Stimulated activated CD8-positive, alpha-beta memory T cell treated with anti-CD3 and anti-CD28 coated beads, Interleukin-12 subunit alpha, Interleukin-12 subunit beta, amount 100 ng/mL, for 4 hours (primary cell): ENCODE data around the gene MSRB3.

Source experiments
- DNase-seq: peaks from one replicate; pipeline ENCODE4 v3.0.0-alpha.2; 2020; ENCODE audit warnings: low read depth

The MSRB3 gene

GRCh38 chr12:65499167-65499566 is 220.7 kb downstream of the MSRB3 start:
- no peak for DNase-seq

GRCh38 chr12:65500091-65500900 is 221.8 kb downstream of the MSRB3 start:
- no peak for DNase-seq

- DNase-seq, result no peak
Observed at GRCh38 chr12:65501093-65501621, 222.7 kb downstream of the MSRB3 start.

GRCh38 chr12:65501935-65502334 is 223.5 kb downstream of the MSRB3 start:
- DNase-seq, result no peak

GRCh38 chr12:65504417-65504816 is 225.9 kb downstream of the MSRB3 start:
- DNase-seq, result no peak

- DNase-seq, result no peak
Observed at GRCh38 chr12:65505386-65506121, 227.1 kb downstream of the MSRB3 start.

GRCh38 chr12:65508276-65509035 is 230.0 kb downstream of the MSRB3 start:
- no peak for DNase-seq

GRCh38 chr12:65510007-65510406 is 231.5 kb downstream of the MSRB3 start:
- no peak for DNase-seq

GRCh38 chr12:65510584-65511050 is 232.1 kb downstream of the MSRB3 start:
- no peak for DNase-seq

- no peak for DNase-seq
Observed at GRCh38 chr12:65511134-65511834, 232.8 kb downstream of the MSRB3 start.

- DNase-seq, result no peak
Observed at GRCh38 chr12:65511912-65512311, 233.4 kb downstream of the MSRB3 start.
